PFSK-1 (cell line): ENCODE results near the gene CACNA1D.

Source experiments
- FOXP2 ChIP-seq: optimal IDR thresholded peaks from 2 replicates; pipeline ENCODE3; 2011; ENCODE audit warnings: borderline replicate concordance, control low read depth, inconsistent platforms; ENCODE audit not compliant: insufficient read depth; ENCODE audit errors: extremely low read length, extremely low read depth
- POLR2AphosphoS5 ChIP-seq: IDR thresholded peaks from 2 replicates; pipeline ENCODE4 v1.6.1; 2012; ENCODE audit warnings: low read depth, mild to moderate bottlenecking, control low read depth, low read length, moderate library complexity
- REST ChIP-seq, 2 experiments: IDR thresholded peaks; 2 replicates each; pipeline versions ENCODE4 v1.6.1 to v1.8.0; 2011 to 2012; ENCODE audit warnings: low read depth in 2 of 2, low read length in 2 of 2, control low read depth in 1 of 2, inconsistent platforms in 1 of 2, mild to moderate bottlenecking in 1 of 2, moderate library complexity in 1 of 2; ENCODE audit not compliant: insufficient read depth in 1 of 2
- SIN3A ChIP-seq: IDR thresholded peaks from 2 replicates; pipeline ENCODE4 v1.6.1; 2012; ENCODE audit warnings: mild to moderate bottlenecking, low read length, moderate library complexity, borderline replicate concordance; ENCODE audit not compliant: insufficient read depth
- TAF1 ChIP-seq: IDR thresholded peaks from 2 replicates; pipeline ENCODE4 v1.6.1; 2012; ENCODE audit warnings: low read length, control low read depth, borderline replicate concordance; ENCODE audit not compliant: insufficient read depth

The CACNA1D gene

DNA sequence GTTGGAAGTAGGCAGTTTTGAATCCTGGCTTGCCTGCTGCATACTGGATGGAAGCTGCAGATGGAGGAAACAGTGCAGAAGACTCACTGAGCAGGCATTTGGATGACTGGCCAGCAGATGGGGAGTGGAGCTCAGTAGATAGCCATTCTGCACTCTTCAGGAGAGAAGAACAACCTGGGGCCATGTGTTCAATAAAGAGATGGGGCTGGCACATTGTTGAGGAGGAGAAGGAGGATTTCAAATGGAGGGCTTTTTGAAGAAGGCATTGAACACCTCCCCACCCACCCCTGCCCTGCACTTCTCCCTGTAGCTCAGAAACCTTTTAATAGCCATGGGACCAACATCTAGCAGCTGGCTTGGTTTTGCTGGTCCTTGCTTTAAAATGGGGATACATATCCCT lies 109.8 kb downstream of the CACNA1D start:
- TF ChIP-seq SIN3A (no peak), REST (IDR thresholded peaks at IDR 0.05; ENCODE audit: insufficient read depth in 1 of 2, low read depth in 2 of 2, low read length in 2 of 2) (no peak), TAF1 (no peak), FOXP2 (no peak), POLR2AphosphoS5 (no peak)

GRCh38 chr3:53606793-53607192 lies 112.4 kb downstream of the CACNA1D start:
- no peak for TF ChIP-seq REST (IDR thresholded peaks at IDR 0.05; ENCODE audit: insufficient read depth in 1 of 2, low read depth in 2 of 2, low read length in 2 of 2)
- TF ChIP-seq SIN3A = no peak
- TF ChIP-seq TAF1 = no peak
- no peak for TF ChIP-seq FOXP2
- TF ChIP-seq POLR2AphosphoS5 = no peak

DNA sequence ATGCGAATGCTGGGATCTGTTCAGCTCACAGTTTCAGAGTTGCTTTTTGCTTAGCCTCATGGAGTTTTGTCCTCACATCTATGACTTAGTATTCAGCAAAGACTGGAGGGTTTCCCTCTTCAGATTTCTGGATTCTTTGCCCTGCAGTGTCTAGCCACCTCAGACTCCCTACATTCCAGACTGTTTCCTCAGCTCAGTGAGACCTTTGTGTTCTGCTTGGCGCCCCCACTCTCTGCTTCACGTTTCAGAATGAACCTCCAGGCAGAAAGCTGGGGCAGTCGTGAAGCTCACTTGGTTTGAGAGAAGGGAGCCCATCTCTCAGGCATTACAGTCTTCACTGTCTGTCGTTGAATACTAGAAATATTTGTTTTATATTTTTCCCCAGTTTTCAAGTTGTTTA lies 118.1 kb downstream of the CACNA1D start:
- TF ChIP-seq FOXP2 (no peak), REST (IDR thresholded peaks at IDR 0.05; ENCODE audit: insufficient read depth in 1 of 2, low read depth in 2 of 2, low read length in 2 of 2) (no peak), SIN3A (no peak), TAF1 (no peak), POLR2AphosphoS5 (no peak)

- TF ChIP-seq FOXP2 (no peak), TAF1 (no peak), SIN3A (no peak), REST (IDR thresholded peaks at IDR 0.05; ENCODE audit: insufficient read depth in 1 of 2, low read depth in 2 of 2, low read length in 2 of 2) (no peak), POLR2AphosphoS5 (no peak)
Measured at GRCh38 chr3:53613125-53613524, 118.7 kb downstream of the CACNA1D start.

GRCh38 chr3:53614307-53614706 lies 119.9 kb downstream of the CACNA1D start:
- no peak for TF ChIP-seq FOXP2
- no peak for TF ChIP-seq TAF1
- TF ChIP-seq SIN3A = no peak
- TF ChIP-seq REST (IDR thresholded peaks at IDR 0.05; ENCODE audit: insufficient read depth in 1 of 2, low read depth in 2 of 2, low read length in 2 of 2) = no peak
- no peak for TF ChIP-seq POLR2AphosphoS5
